Anterior cingulate cortex (tissue), 58 donors: Measurements from ENCODE around the gene KCNMB2.
"Not testable (repeated sequence)": the region's sequence is repeated elsewhere in the genome, so short reads cannot be mapped to it uniquely, and the experiment has no call there.

Experiments
- DNase-seq, 58 donors: peaks; one replicate each; lab custom pipeline; 2025; lab: John Stamatoyannopoulos, UW

The KCNMB2 gene

DNA sequence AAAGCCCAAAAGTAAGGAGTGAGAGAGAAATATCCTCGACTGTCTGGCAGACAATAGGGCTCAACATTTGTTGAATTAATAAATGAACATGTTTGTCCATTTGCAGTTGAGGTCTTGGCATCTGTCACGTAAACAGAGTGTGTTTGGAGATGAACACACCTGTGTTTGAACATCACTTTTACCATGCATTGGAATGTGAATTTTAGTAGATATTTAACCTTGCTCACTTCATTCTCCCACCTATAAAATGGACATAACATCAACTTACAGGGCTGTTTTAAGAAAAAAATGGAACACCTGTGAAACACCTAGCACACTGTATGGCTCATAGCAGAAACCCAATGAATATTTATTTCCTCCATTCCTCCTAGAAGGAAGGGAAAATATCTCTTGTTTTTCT, 204.8 kb downstream of the KCNMB2 start:
- DNase-seq, result no peak

- DNase-seq, result no peak
Observed at GRCh38 chr3:178743297-178743696, 207.1 kb downstream of the KCNMB2 start.

GRCh38 chr3:178745861-178746655, 209.8 kb downstream of the KCNMB2 start:
- not testable (repeated sequence) for DNase-seq

DNA sequence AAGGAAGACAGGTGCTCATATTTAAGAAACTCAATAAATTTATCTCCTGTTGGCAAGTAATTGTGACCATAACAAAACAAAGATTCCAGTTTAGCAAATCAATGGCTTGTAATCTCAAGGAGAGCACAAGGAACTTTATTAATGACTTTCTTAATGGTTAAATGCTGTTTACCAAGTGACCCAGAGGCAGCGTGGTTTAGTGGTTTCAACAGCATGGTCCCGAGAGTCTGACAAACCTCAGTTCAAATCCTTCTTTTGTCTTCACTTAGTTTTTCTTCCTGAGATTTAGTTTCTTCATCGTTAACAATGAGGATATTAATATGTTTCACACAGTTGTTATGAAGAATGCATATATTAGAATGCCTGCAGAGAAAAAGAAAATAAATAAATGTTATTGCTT, 212.6 kb downstream of the KCNMB2 start:
- no peak for DNase-seq

- DNase-seq, result no peak
Observed at GRCh38 chr3:178749471-178749870, 213.2 kb downstream of the KCNMB2 start.

DNA sequence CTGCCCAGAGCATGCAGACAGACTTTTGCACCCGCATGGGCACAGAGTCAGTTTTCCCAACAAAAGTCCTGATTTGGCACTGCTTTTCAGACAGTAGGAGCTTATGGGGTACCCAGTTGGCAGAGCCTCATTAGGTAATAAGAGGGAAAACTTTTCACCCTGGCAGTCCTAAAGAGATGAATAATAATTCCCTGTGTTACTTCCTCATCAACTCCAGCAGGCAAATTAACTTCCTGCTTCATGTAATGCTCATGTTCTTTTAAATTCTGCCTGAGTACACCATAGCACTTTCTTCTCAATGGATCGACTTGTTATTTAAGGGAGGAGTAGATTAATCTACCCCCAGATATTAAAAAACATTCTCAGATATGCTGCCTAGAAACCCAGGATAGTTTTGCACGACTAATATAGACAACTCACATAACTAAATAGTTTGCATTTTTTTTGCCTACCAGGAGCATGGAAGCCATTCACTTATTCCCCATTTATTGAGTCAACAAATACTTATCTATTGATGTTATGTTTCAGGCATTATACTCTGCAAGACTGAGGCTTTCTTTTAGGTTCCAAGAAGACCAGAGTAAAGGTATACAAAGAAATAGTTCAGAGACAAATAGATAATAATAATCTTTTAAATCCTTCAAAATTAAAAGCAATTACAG, 214.5 kb downstream of the KCNMB2 start:
- no peak for DNase-seq

DNA sequence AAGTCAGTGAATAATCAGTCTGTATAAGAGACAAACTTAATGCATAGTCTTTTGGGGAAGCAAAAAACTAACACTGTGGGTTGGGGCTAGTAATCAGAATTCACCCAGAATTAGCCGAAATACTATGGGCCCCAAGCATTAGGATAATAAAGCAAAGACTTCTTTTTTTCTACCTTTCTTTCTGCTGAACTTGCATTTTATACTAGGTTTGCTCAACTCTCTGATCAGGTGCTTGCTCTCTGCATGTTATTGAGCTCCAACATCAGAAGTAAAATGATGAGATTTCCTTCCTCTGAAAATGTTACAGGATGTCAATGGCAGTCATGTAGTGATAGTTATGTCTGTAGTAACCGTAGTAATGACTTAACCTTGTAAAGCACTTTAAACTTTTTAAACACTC, 216.6 kb downstream of the KCNMB2 start:
- no peak for DNase-seq

DNA sequence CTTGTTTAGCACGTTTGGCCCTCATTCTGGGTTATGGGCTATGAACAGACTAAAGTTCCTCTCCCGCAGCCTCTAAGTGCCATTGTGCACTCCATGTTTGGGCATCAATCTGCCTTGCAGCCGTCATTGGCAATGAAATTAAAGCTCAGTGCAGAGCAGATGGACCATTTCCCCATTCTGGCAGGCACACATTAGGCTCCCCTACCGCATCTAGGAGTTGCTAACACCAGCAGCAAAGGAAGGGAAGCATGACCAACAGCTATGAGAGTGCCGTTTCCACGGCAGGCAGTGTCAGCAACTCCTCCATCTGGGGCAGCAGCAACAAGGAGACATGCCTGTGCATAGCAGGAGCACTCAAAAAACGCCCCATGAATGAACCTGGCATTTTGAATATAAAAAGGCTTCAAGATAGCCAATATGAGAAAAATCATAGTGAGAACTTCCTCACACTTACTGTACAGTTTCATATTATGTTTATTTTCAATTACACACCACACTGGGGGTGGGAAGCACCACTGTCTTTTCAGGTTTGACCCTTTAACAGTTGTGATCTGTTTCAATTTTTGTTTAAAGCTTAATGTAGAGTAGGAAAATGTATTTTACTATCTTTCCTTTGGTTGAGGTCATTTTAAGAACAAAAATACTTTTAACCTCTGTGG, 218.7 kb downstream of the KCNMB2 start:
- no peak for DNase-seq

GRCh38 chr3:178761024-178761423, 224.8 kb downstream of the KCNMB2 start:
- DNase-seq, result no peak

DNA sequence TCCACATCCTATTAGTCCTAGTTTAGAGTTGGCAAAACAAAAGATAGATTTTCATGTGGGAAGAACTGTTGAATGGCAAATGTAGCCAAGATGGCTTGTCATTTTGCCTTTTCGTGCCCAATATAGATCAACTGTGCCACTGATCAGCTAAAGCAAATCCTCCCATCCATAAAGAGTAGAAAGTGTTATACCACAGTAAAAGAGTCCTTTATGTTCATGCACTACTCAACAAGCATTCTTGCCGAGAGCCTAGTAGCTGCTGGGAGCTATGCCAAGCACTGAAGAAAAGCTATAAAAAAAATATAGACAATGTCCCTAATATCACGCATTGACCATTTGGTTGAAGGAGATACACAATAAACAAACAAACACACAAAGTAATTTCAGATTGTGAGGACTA, 225.2 kb downstream of the KCNMB2 start:
- DNase-seq, result no peak

GRCh38 chr3:178762385-178762784, 226.1 kb downstream of the KCNMB2 start:
- no peak for DNase-seq

DNA sequence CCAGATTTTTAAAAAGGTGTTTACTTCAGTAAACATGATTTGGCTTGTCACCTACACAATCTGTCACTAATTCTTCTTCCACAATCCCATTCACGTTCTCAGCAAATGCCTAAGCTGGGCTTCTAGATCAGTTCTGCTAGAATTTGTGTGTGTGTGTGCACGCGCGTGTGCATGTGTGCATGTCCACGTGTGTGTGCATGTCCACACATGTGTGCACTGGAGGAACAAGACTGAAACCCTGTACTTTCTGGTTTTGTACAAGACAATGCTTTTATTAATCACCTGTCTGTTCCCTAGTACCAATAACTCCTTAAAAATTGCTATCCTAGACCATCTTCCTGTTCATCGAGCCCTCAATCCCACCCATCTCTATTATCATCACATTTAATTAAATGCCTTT, 229.2 kb downstream of the KCNMB2 start:
- DNase-seq, result no peak

DNA sequence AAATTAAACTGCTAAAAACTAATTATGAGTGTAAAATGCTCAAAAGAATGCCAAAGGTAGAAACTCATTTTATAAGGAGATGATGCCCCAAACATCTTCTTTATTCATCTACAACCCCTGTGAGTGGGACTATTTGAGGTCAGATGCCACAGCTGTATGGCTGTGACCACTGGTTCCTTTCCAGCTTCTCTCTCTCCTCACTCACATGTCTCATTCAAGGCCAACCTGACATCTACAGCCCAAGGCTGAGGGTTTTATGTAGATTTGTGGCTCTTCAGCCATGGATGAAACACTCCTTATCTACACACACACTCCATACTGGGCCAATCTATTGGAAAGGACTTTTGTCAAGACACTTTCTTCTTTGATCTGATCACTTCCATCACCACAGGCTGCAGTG, 231.3 kb downstream of the KCNMB2 start:
- no peak for DNase-seq

- no peak for DNase-seq
Observed at GRCh38 chr3:178768072-178768864, 232.0 kb downstream of the KCNMB2 start.

DNA sequence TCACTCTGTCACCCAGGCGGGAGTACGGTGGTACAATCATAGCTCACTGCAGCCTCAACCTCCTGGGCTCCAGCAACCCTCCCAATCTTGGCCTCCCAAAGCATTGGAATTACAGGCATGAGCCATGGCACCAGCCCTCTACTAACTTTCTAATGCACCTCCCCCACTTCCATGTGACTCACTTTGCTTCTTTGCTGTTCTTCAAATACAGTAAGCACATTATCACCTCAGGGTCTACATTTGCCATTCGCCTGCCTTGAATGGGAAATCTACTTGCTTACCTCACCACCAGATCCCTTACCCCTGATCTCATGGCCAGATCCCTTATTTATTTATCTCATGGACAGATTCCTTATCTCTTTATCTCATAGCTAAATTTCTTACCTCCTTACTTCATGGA, 235.3 kb downstream of the KCNMB2 start:
- DNase-seq, result no peak

DNA sequence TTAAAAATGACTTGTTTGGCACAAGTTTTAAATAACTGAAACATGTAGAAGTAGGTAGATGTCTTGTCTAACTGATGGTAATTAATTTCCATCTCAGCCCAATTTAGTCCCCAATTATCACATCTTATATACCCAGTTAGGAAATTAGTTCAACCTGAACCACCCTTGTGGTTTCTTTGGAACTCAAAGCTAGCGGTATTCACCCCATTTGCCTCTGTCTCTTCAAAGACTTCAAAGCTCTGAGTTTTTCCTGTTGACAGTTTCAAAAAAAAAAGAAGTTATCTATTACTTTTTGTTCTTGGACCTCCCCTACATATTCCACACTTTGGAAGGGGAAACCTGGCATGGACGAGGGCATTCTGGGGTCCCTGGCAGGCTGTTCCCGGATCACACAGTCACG, 236.5 kb downstream of the KCNMB2 start:
- no peak for DNase-seq

DNA sequence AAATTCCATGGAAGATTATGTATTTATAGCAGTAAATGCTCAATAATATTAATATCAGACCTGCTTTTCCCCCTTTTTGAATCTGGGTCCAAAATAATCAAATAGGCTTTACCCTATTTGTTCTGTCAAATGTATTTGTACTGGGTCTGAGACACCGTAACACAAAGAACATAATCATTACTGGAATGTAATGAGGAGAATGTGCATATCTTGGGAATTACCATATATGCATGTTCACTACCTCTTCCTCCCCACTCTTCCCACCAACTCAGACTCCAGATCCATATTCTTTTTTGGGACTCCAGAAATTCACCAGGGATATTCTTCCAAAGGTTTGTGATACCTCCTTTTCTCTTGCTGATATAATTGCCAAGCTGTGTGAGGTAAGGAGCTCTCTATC, 237.1 kb downstream of the KCNMB2 start:
- DNase-seq, result no peak

GRCh38 chr3:178777718-178778411, 241.6 kb downstream of the KCNMB2 start:
- no peak for DNase-seq

- DNase-seq, result no peak
Observed at GRCh38 chr3:178778589-178778988, 242.4 kb downstream of the KCNMB2 start.

GRCh38 chr3:178785961-178786360, 249.7 kb downstream of the KCNMB2 start:
- no peak for DNase-seq
